Keratinocyte (primary cell): ENCODE results near the gene PTK6.

Source experiments
- CTCF ChIP-seq, 3 experiments: IDR thresholded peaks in 1 of 3; conservative IDR thresholded peaks in 1 of 3; optimal IDR thresholded peaks in 1 of 3; 2 replicates in 2 of 3; 3 replicates in 1 of 3; pipeline versions ENCODE3 to v1.5.1; 2011; ENCODE audit warnings: low read length in 3 of 3, mild to moderate bottlenecking in 3 of 3, moderate library complexity in 2 of 3, control low read depth in 1 of 3, inconsistent platforms in 1 of 3; ENCODE audit not compliant: insufficient read depth in 2 of 3; ENCODE audit errors: extremely low read depth in 1 of 3
- EZH2 ChIP-seq: IDR thresholded peaks from one replicate; pipeline ENCODE4 v1.6.1; 2012; ENCODE audit warnings: inconsistent platforms, mild to moderate bottlenecking, low read length, moderate library complexity

- no peak for TF ChIP-seq CTCF (optimal IDR thresholded peaks at IDR 0.05 in 1 of 3, IDR thresholded peaks at IDR 0.05 in 1 of 3, conservative IDR thresholded peaks at IDR 0.05 in 1 of 3; ENCODE audit: extremely low read depth in 1 of 3, insufficient read depth in 2 of 3, low read length in 3 of 3)
- TF ChIP-seq EZH2 = no peak
Observed at GRCh38 chr20:63490416-63490815, 46.8 kb downstream of the PTK6 start.
